Putamen (tissue), 1 donor: ENCODE results near the gene ZNF264.
"Not testable (repeated sequence)": the region's sequence is repeated elsewhere in the genome, so short reads cannot be mapped to it uniquely, and the experiment has no call there.

Experiments used
- DNase-seq: peaks from one replicate; pipeline ENCODE4 v3.0.0-alpha.2; 2016; ENCODE audit warnings: low spot score

The ZNF264 gene

GRCh38 chr19:57191141-57192076 is at the start of gene ZNF264:
Gene ZNF264, plus strand, starts transcription at chr19:57191500. Its CDS starts 414 bp downstream, at chr19:57191914.
- DNase-seq = peak; percentile 90

- DNase-seq = no peak
Observed at GRCh38 chr19:57141699-57142098, 49.6 kb upstream of the ZNF264 start.

GRCh38 chr19:57152921-57153320 is 38.4 kb upstream of the ZNF264 start:
- DNase-seq = no peak

GRCh38 chr19:57161985-57162539 is 29.2 kb upstream of the ZNF264 start:
- DNase-seq = no peak

GRCh38 chr19:57165846-57166245 is 25.5 kb upstream of the ZNF264 start:
- DNase-seq = no peak

- DNase-seq = no peak
Observed at GRCh38 chr19:57167385-57167784, 23.9 kb upstream of the ZNF264 start, which contains the start of gene DUXA. Gene DUXA, minus strand, starts transcription at chr19:57167485. Its CDS starts 42 bp downstream, at chr19:57167443.

GRCh38 chr19:57171551-57172081 is 19.7 kb upstream of the ZNF264 start:
- peak; percentile 64 for DNase-seq

- no peak for DNase-seq
Observed at GRCh38 chr19:57190301-57190700, 999 bp upstream of the ZNF264 start.

GRCh38 chr19:57192077-57192420 is 749 bp downstream of the ZNF264 start:
- no peak for DNase-seq

GRCh38 chr19:57192993-57193392 is 1.7 kb downstream of the ZNF264 start:
- DNase-seq = no peak

- not testable (repeated sequence) for DNase-seq
Observed at GRCh38 chr19:57197874-57198273, 6.6 kb downstream of the ZNF264 start.

- DNase-seq = no peak
Observed at GRCh38 chr19:57202160-57202559, 10.9 kb downstream of the ZNF264 start.

GRCh38 chr19:57210381-57210780 is 19.1 kb downstream of the ZNF264 start:
- DNase-seq = no peak

- no peak for DNase-seq
Observed at GRCh38 chr19:57212109-57212508, 20.8 kb downstream of the ZNF264 start.

GRCh38 chr19:57227502-57227901 is 36.2 kb downstream of the ZNF264 start:
- DNase-seq = no peak

GRCh38 chr19:57231686-57232085 is 40.4 kb downstream of the ZNF264 start:
- DNase-seq = no peak

GRCh38 chr19:57233207-57233606 is 41.9 kb downstream of the ZNF264 start:
- no peak for DNase-seq

GRCh38 chr19:57239982-57240310 is 48.6 kb downstream of the ZNF264 start:
- no peak for DNase-seq

GRCh38 chr19:57240311-57241090 is 49.2 kb downstream of the ZNF264 start, which contains the start of gene ZNF805:
Gene ZNF805, plus strand, starts transcription at chr19:57240632. Its CDS starts 260 bp downstream, at chr19:57240892.
- peak; percentile 93 for DNase-seq

- no peak for DNase-seq
Observed at GRCh38 chr19:57241176-57241575, 49.9 kb downstream of the ZNF264 start.

GRCh38 chr19:57242821-57243220 is 51.5 kb downstream of the ZNF264 start:
- no peak for DNase-seq

GRCh38 chr19:57244513-57244912 is 53.2 kb downstream of the ZNF264 start:
- no peak for DNase-seq
